Mesenchymal stem cell (in vitro differentiated cells and primary cell): ENCODE data around the gene RGS19.
A peak's percentile ranks its signal among the peaks of the same experiment; 100 is the strongest.

Experiments
- DNase-seq: peaks from one replicate; pipeline ENCODE4 v3.0.0-alpha.2; 2013
- H2AFZ ChIP-seq: one replicate; pipeline ENCODE4 v1.6.1; 2013; ENCODE audit warnings: low read depth, mild to moderate bottlenecking, control low read depth, inconsistent platforms, low read length, moderate library complexity
- H2AK5ac ChIP-seq: 2 replicates; pipeline ENCODE4 v1.6.1; 2013; ENCODE audit warnings: low read length, moderate library complexity, mild to moderate bottlenecking, inconsistent platforms; ENCODE audit not compliant: severe bottlenecking
- H2BK120ac ChIP-seq: one replicate; pipeline ENCODE4 v1.6.1; 2013; ENCODE audit warnings: low read depth, mild to moderate bottlenecking, inconsistent platforms, low read length, moderate library complexity
- H2BK12ac ChIP-seq, 2 experiments: one replicate each; pipeline ENCODE4 v1.6.1; 2013; ENCODE audit warnings: inconsistent platforms in 2 of 2, low read length in 2 of 2, mild to moderate bottlenecking in 2 of 2, moderate library complexity in 2 of 2, control low read depth in 1 of 2
- H2BK15ac ChIP-seq: one replicate; pipeline ENCODE4 v1.6.1; 2013; ENCODE audit warnings: mild to moderate bottlenecking, low read depth, inconsistent platforms; ENCODE audit not compliant: poor library complexity, severe bottlenecking
- H2BK5ac ChIP-seq: 2 replicates; pipeline ENCODE4 v1.6.1; 2013; ENCODE audit warnings: low read depth, mild to moderate bottlenecking, low read length, control low read depth, inconsistent platforms; ENCODE audit not compliant: poor library complexity, severe bottlenecking
- H3K14ac ChIP-seq, 2 experiments: one replicate each; pipeline ENCODE4 v1.6.1; 2013; ENCODE audit warnings: inconsistent platforms in 2 of 2, low read length in 2 of 2, control low read depth in 1 of 2, mild to moderate bottlenecking in 1 of 2, moderate library complexity in 1 of 2
- H3K18ac ChIP-seq, 2 experiments: one replicate each; pipeline ENCODE4 v1.6.1; 2013; ENCODE audit warnings: inconsistent platforms in 2 of 2, low read length in 2 of 2, control low read depth in 1 of 2, low read depth in 1 of 2, mild to moderate bottlenecking in 1 of 2
- H3K23ac ChIP-seq, 2 experiments: one replicate each; pipeline ENCODE4 v1.6.1; 2013; ENCODE audit warnings: inconsistent platforms in 2 of 2, low read length in 2 of 2, mild to moderate bottlenecking in 2 of 2, moderate library complexity in 2 of 2, control low read depth in 1 of 2
- H3K27ac ChIP-seq: 2 replicates; pipeline ENCODE4 v1.5.1; 2013; ENCODE audit warnings: mild to moderate bottlenecking, moderate library complexity, low read length, control low read depth, inconsistent platforms; ENCODE audit not compliant: poor library complexity, severe bottlenecking
- H3K27me3 ChIP-seq, 2 experiments: 2 replicates each; pipeline versions ENCODE4 v1.6.1 to v1.7.0; 2013; ENCODE audit warnings: low read length in 2 of 2, mild to moderate bottlenecking in 2 of 2, moderate library complexity in 2 of 2, control low read depth in 1 of 2, inconsistent platforms in 1 of 2; ENCODE audit not compliant: control insufficient read depth in 1 of 2, insufficient read depth in 1 of 2
- H3K36me3 ChIP-seq, 2 experiments: 2 replicates each; pipeline versions ENCODE4 v1.6.1 to v1.7.0; 2013; ENCODE audit warnings: low read length in 2 of 2, control low read depth in 1 of 2, inconsistent platforms in 1 of 2, low read depth in 1 of 2, mild to moderate bottlenecking in 1 of 2; ENCODE audit not compliant: insufficient read depth in 2 of 2, control insufficient read depth in 1 of 2
- H3K4ac ChIP-seq, 2 experiments: one replicate each; pipeline ENCODE4 v1.6.1; 2013; ENCODE audit warnings: inconsistent platforms in 2 of 2, low read length in 2 of 2, mild to moderate bottlenecking in 2 of 2, moderate library complexity in 2 of 2, control low read depth in 1 of 2, low read depth in 1 of 2
- H3K4me1 ChIP-seq: 2 replicates; pipeline ENCODE4 v1.6.1; 2013; ENCODE audit warnings: low read depth, low read length, control low read depth; ENCODE audit not compliant: control insufficient read depth, insufficient read depth
- H3K4me2 ChIP-seq: 2 replicates; pipeline ENCODE4 v1.6.1; 2013; ENCODE audit warnings: low read length, mild to moderate bottlenecking, inconsistent platforms; ENCODE audit not compliant: poor library complexity, severe bottlenecking
- H3K4me3 ChIP-seq, 2 experiments: 2 replicates each; pipeline versions ENCODE4 v1.5.1 to v1.7.0; 2013; ENCODE audit warnings: low read length in 2 of 2, mild to moderate bottlenecking in 2 of 2, control low read depth in 1 of 2, low read depth in 1 of 2; ENCODE audit not compliant: insufficient read depth in 1 of 2
- H3K79me1 ChIP-seq: replicated peaks from 2 replicates; pipeline ENCODE4 v1.6.1; 2013; ENCODE audit warnings: mild to moderate bottlenecking, control low read depth, low read length, inconsistent platforms; ENCODE audit not compliant: poor library complexity, severe bottlenecking
- H3K9ac ChIP-seq: 2 replicates; pipeline ENCODE4 v1.7.0; 2013; ENCODE audit warnings: mild to moderate bottlenecking, low read length, moderate library complexity
- H3K9me3 ChIP-seq: 2 replicates; pipeline ENCODE4 v1.7.0; 2013; ENCODE audit warnings: mild to moderate bottlenecking, low read length; ENCODE audit not compliant: control insufficient read depth
- H4K8ac ChIP-seq: one replicate; pipeline ENCODE4 v1.6.1; 2013; ENCODE audit warnings: inconsistent platforms, mild to moderate bottlenecking, low read length, moderate library complexity
- H4K91ac ChIP-seq: one replicate; pipeline ENCODE4 v1.6.1; 2013; ENCODE audit warnings: mild to moderate bottlenecking, low read length, inconsistent platforms
- WGBS: methylation state at CpG from one replicate; pipeline ENCODE4 v1.1.7; 2013; ENCODE audit warnings: mixed read lengths; 5-methylcytosine and 5-hydroxymethylcytosine counted together

RGS19 gene

DNA sequence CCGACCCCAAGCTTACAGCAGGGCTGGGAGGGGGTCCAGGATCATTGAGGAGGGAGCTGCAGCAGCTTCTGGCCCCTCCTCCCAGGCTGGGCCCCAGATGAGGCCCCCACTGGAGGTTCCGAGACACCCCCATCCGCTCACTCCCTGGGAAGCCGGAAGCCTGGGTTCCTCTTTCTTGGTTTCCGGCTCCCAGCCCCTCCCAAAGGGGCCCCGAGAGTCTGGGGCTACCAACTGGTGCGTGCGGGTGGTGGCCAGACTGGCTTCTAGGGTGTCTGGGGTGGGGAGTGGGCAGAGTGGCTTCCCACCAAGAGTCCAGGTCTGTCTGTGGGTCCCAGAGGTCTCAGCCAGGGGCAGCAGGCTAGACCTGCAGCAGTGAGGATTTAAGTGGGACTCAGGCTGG lies 2.2 kb downstream of the RGS19 start:
- 94% methylated on average over 8 of the region's 8 CpGs for WGBS
- Histone ChIP-seq H3K79me1 (peaks cover 24% of the 10 kb centered on the region), H3K9me3 (no peaks in the 10 kb centered on the region), H3K27ac (no peak overlapping the region), H2BK12ac (no peak overlapping the region), H2AK5ac (no peak overlapping the region), H2BK5ac (no peak overlapping the region), H2BK120ac (no peak overlapping the region), H3K4ac (no peak overlapping the region), H3K14ac (no peak overlapping the region), H3K9ac (no peak overlapping the region), H3K4me2 (no peak overlapping the region), H2BK15ac (no peak overlapping the region), H3K27me3 (peaks cover 0 to 10% of the 10 kb centered on the region in 2 experiments), H3K23ac (no peak overlapping the region), H3K4me1 (peaks cover 24% of the 10 kb centered on the region), H4K91ac (no peak overlapping the region), H4K8ac (no peak overlapping the region), H2AFZ (no peak overlapping the region), H3K4me3 (no peak overlapping the region), H3K36me3 (peaks cover 15 to 46% of the 10 kb centered on the region in 2 experiments), H3K18ac (no peak overlapping the region)
- no peak for DNase-seq

DNA sequence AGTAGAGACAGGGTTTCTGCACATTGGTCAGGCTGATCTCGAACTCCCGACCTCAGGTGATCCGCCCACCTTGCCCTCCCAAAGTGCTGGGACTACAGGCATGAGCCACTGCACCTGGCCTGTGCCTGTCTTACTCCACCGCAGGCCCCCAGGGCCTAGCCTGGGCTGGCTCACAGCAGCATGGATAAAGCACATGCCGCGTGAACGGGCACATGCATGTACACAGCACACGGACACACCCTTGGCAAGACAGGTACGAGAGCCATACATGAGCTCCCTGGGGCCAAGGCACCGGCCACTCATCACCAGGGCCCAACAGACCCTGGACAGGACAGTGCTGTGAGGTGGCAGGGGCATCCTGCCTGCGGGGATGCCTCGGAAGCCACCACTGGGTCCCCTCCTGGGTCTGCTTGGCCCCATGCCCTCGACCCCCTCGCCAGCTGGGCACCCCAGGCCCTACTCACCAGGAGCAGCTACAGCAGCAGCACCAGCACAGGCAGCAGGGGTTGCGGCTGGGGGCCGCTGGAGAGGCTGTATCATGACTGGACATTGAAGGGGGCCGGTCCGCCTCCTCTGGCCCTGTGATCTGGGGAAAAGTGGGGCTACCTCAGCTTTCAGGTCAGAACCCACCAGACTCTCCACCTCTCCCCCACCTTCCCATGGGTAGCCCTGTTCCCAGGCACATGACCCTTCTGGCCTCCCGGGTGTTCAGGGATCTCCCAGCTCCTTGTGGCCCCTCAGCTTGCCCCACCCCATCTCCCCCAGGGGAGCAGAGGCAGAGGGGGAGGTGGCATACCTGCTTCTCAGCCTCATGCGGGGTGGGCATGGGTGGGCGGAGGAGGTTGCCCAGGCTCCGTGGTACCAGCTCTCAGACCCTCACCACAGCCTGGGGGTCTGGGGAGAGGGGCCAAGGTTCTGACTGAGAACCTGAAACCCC lies 3.0 kb downstream of the RGS19 start:
- no peak overlapping the region for H3K23ac ChIP-seq
- H3K27me3 ChIP-seq: peaks cover 0 to 3% of the 10 kb centered on the region in 2 experiments
- no peak for DNase-seq
- H4K91ac ChIP-seq: peak overlapping the region; percentile 14
- no peak overlapping the region for H2BK5ac ChIP-seq
- H2BK12ac ChIP-seq: no peak overlapping the region
- no peak overlapping the region for H2AK5ac ChIP-seq
- H3K27ac ChIP-seq: no peak overlapping the region
- H3K9me3 ChIP-seq: no peaks in the 10 kb centered on the region
- H2AFZ ChIP-seq: no peak overlapping the region
- no peak overlapping the region for H3K14ac ChIP-seq
- peaks cover 17 to 53% of the 10 kb centered on the region in 2 experiments for H3K36me3 ChIP-seq
- H3K9ac ChIP-seq: no peak overlapping the region
- no peak overlapping the region for H3K18ac ChIP-seq
- H3K79me1 ChIP-seq: peaks cover 24% of the 10 kb centered on the region
- H3K4me3 ChIP-seq: no peak overlapping the region
- 97% methylated on average over 21 of the region's 22 CpGs for WGBS
- no peak overlapping the region for H2BK120ac ChIP-seq
- no peak overlapping the region for H3K4me2 ChIP-seq
- H3K4me1 ChIP-seq: peaks cover 22% of the 10 kb centered on the region
- H3K4ac ChIP-seq: no peak overlapping the region
- no peak overlapping the region for H4K8ac ChIP-seq
- no peak overlapping the region for H2BK15ac ChIP-seq

DNA sequence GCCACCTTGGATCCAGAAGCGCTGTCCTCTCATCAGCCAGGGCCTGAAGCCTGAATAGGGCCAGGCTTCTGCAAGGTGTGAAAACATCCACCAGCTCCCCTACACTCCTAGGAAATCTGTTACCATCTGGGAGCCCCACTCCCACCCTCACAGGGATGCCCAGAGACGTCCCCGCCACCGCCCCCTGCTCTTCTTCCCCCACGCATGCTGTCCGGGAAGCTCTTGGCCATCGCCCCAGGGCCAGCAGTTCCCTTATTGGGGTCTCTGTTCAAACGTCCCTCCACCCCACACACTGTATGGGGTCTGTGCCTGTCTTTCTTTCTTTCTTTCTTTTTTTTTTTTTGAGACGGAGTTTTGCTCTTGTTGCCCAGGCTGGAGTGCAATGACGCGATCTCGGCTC lies 3.8 kb downstream of the RGS19 start:
- Histone ChIP-seq H2BK5ac (no peak overlapping the region), H2AFZ (no peak overlapping the region), H3K9me3 (no peaks in the 10 kb centered on the region), H3K27ac (no peak overlapping the region), H2BK12ac (no peak overlapping the region), H3K9ac (no peak overlapping the region), H3K36me3 (peaks cover 17 to 58% of the 10 kb centered on the region in 2 experiments), H3K4me3 (no peak overlapping the region), H3K4me2 (no peak overlapping the region), H3K79me1 (peaks cover 24% of the 10 kb centered on the region), H3K4ac (no peak overlapping the region), H3K27me3 (no peaks in the 10 kb centered on the region), H3K18ac (no peak overlapping the region), H2BK15ac (no peak overlapping the region), H4K91ac (no peak overlapping the region), H3K14ac (no peak overlapping the region), H2BK120ac (no peak overlapping the region), H3K4me1 (peaks cover 21% of the 10 kb centered on the region), H2AK5ac (no peak overlapping the region), H4K8ac (no peak overlapping the region), H3K23ac (no peak overlapping the region)
- DNase-seq: no peak
- 90% methylated on average over 12 of the region's 12 CpGs for WGBS

DNA sequence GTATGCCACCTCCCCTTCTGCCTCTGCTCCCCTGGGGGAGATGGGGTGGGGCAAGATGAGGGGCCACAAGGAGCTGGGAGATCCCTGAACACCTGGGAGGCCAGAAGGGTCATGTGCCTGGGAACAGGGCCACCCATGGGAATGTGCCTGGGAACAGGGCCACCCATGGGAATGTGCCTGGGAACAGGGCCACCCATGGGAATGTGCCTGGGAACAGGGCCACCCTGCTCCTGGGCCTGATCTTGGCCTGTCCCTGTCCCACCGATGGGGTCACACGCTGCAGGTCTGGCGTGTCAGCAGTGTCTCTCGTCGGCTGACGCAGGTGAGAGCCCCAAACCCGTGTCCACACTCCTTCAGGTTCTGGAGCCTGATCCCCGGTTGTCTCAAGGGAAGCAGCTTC lies 4.4 kb downstream of the RGS19 start:
- WGBS: 95% methylated on average over 8 of the region's 8 CpGs
- Histone ChIP-seq H3K18ac (no peak overlapping the region), H2BK120ac (no peak overlapping the region), H4K8ac (no peak overlapping the region), H3K4me3 (no peak overlapping the region), H2BK12ac (no peak overlapping the region), H3K4ac (no peak overlapping the region), H3K4me1 (peaks cover 20% of the 10 kb centered on the region), H2AK5ac (no peak overlapping the region), H2AFZ (no peak overlapping the region), H3K4me2 (no peak overlapping the region), H2BK15ac (no peak overlapping the region), H3K27me3 (no peaks in the 10 kb centered on the region), H2BK5ac (no peak overlapping the region), H3K9me3 (no peaks in the 10 kb centered on the region), H3K9ac (no peak overlapping the region), H4K91ac (no peak overlapping the region), H3K36me3 (peaks cover 17 to 64% of the 10 kb centered on the region in 2 experiments), H3K14ac (no peak overlapping the region), H3K27ac (no peak overlapping the region), H3K23ac (no peak overlapping the region), H3K79me1 (peaks cover 24% of the 10 kb centered on the region)
- no peak for DNase-seq
